H1 (cell line): ENCODE measurements around the gene SWI5. TPM values are rescaled to one million over a fixed set of nuclear protein-coding genes. Genes with fewer than 3 reads are reported as not detected.

Experiments
- CTCF ChIA-PET: fragments of 300-600 bp; sonication (Branson Sonifier 250); formaldehyde crosslinking; loops from one replicate; lab custom pipeline; 2021; ENCODE audit not compliant: partially characterized antibody; lab: Charles Lee
- POLR2A ChIA-PET: fragments of 300-600 bp; sonication (Branson Sonifier 250); formaldehyde crosslinking; loops from one replicate; lab custom pipeline; 2021; ENCODE audit warnings: inconsistent platforms; ENCODE audit not compliant: partially characterized antibody; lab: Charles Lee
- DNase-seq, 2 experiments: peaks; one replicate each; pipeline versions ENCODE4 v3.0.0 to v3.0.0-alpha.2; 2010 to 2022; ENCODE audit warnings: low spot score in 2 of 2, low read depth in 1 of 2, mixed read lengths in 1 of 2
- FAIRE-seq: peaks from 2 replicates; lab custom pipeline; 2011; peaks lifted over from hg19 to GRCh38; lab: Jason Lieb, UNC
- H2AFZ ChIP-seq: 2 replicates; pipeline ENCODE4 v1.8.1; 2012; ENCODE audit warnings: low read length, inconsistent platforms
- H2AK5ac ChIP-seq: 2 replicates; pipeline ENCODE4 v1.6.1; 2013; ENCODE audit warnings: low read depth, low read length
- H2BK120ac ChIP-seq: replicated peaks from 2 replicates; pipeline ENCODE3; 2013; ENCODE audit warnings: low read depth, low read length, inconsistent platforms
- H2BK12ac ChIP-seq: 2 replicates; pipeline ENCODE4 v1.6.1; 2013; ENCODE audit warnings: low read depth, low read length
- H2BK15ac ChIP-seq: 2 replicates; pipeline ENCODE4 v1.6.1; 2013; ENCODE audit warnings: low read length
- H2BK20ac ChIP-seq: 2 replicates; pipeline ENCODE4 v1.6.1; 2013; ENCODE audit warnings: low read length
- H2BK5ac ChIP-seq: 2 replicates; pipeline ENCODE4 v1.6.1; 2013; ENCODE audit warnings: low read depth, low read length
- H3K14ac ChIP-seq: 2 replicates; pipeline ENCODE4 v1.6.1; 2013; ENCODE audit warnings: inconsistent platforms; ENCODE audit not compliant: insufficient read length
- H3K18ac ChIP-seq: 2 replicates; pipeline ENCODE4 v1.6.1; 2013; ENCODE audit warnings: low read length; ENCODE audit errors: extremely low read depth
- H3K23ac ChIP-seq: 2 replicates; pipeline ENCODE4 v1.6.1; 2013; ENCODE audit warnings: inconsistent platforms; ENCODE audit not compliant: insufficient read length
- H3K23me2 ChIP-seq: 2 replicates; pipeline ENCODE4 v1.6.1; 2013; ENCODE audit warnings: low read depth, low read length
- H3K27ac ChIP-seq: 2 replicates; pipeline ENCODE4 v1.6.1; 2011; ENCODE audit warnings: low read depth, low read length, inconsistent platforms
- H3K27me3 ChIP-seq, 4 experiments: replicated peaks in 1 of 4; 1 replicate in 1 of 4; 2 replicates in 3 of 4; pipeline versions ENCODE4 v1.6.1 to v1.8.1; 2011 to 2013; ENCODE audit warnings: low read length in 3 of 4, mild to moderate bottlenecking in 3 of 4, inconsistent platforms in 2 of 4, mixed read lengths in 2 of 4, moderate library complexity in 1 of 4; ENCODE audit not compliant: control insufficient read depth in 3 of 4, insufficient read depth in 3 of 4; ENCODE audit errors: extremely low read depth in 1 of 4
- H3K36me3 ChIP-seq, 4 experiments: 2 replicates each; pipeline versions ENCODE4 v1.6.1 to v1.8.1; 2011 to 2013; ENCODE audit warnings: mild to moderate bottlenecking in 4 of 4, low read length in 3 of 4, moderate library complexity in 2 of 4, control low read depth in 1 of 4, inconsistent platforms in 1 of 4; ENCODE audit not compliant: insufficient read depth in 4 of 4, control insufficient read depth in 2 of 4
- H3K4ac ChIP-seq: replicated peaks from 2 replicates; pipeline ENCODE3; 2013; ENCODE audit warnings: low read length, low read depth, mixed read lengths, inconsistent platforms; ENCODE audit not compliant: insufficient read length
- H3K4me1 ChIP-seq, 4 experiments: replicated peaks in 1 of 4; 1 replicate in 1 of 4; 2 replicates in 3 of 4; pipeline versions ENCODE4 v1.6.1 to v1.8.1; 2011 to 2013; ENCODE audit warnings: low read length in 3 of 4, inconsistent platforms in 2 of 4, mixed read lengths in 1 of 4; ENCODE audit not compliant: insufficient read depth in 4 of 4, control insufficient read depth in 3 of 4
- H3K4me2 ChIP-seq, 2 experiments: 2 replicates each; pipeline versions ENCODE4 v1.6.1 to v1.8.1; 2011 to 2013; ENCODE audit warnings: low read depth in 2 of 2, low read length in 2 of 2, control low read depth in 1 of 2, inconsistent platforms in 1 of 2, mild to moderate bottlenecking in 1 of 2; ENCODE audit not compliant: insufficient read depth in 1 of 2
- H3K4me3 ChIP-seq, 4 experiments: fragments of 200-600, 300-600 bp in 1 of 4; sonication (generic), shearing (Covaris generic), sonication (Bioruptor Twin) in 1 of 4; 2 replicates each; pipeline versions ENCODE4 v1.5.1 to v1.8.1; 2011 to 2016; ENCODE audit warnings: low read length in 4 of 4, low read depth in 3 of 4, control low read depth in 2 of 4, inconsistent platforms in 2 of 4, mild to moderate bottlenecking in 2 of 4, mixed read lengths in 1 of 4, moderate library complexity in 1 of 4; ENCODE audit not compliant: insufficient read depth in 2 of 4; ENCODE audit errors: extremely low read depth in 1 of 4
- H3K56ac ChIP-seq: replicated peaks from 2 replicates; pipeline ENCODE3; 2013; ENCODE audit warnings: low read depth, mild to moderate bottlenecking, mixed read lengths, low read length, inconsistent platforms; ENCODE audit not compliant: insufficient read length
- H3K79me1 ChIP-seq: 2 replicates; pipeline ENCODE4 v1.6.1; 2013; ENCODE audit warnings: low read depth, low read length, control low read depth
- H3K79me2 ChIP-seq, 2 experiments: 2 replicates each; pipeline versions ENCODE4 v1.6.1 to v1.8.1; 2012 to 2013; ENCODE audit warnings: low read length in 2 of 2, mild to moderate bottlenecking in 2 of 2, inconsistent platforms in 1 of 2; ENCODE audit not compliant: insufficient read depth in 2 of 2, control insufficient read depth in 1 of 2
- H3K9ac ChIP-seq, 4 experiments: replicated peaks in 1 of 4; 1 replicate in 1 of 4; 2 replicates in 3 of 4; pipeline versions ENCODE4 v1.6.1 to v1.8.1; 2011 to 2013; ENCODE audit warnings: low read depth in 3 of 4, low read length in 3 of 4, control low read depth in 2 of 4, mild to moderate bottlenecking in 2 of 4, moderate library complexity in 2 of 4, inconsistent platforms in 1 of 4; ENCODE audit errors: extremely low read depth in 1 of 4
- H3K9me3 ChIP-seq, 2 experiments: 2 replicates each; pipeline versions ENCODE4 v1.6.1 to v1.8.1; 2012 to 2013; ENCODE audit warnings: mild to moderate bottlenecking in 2 of 2, moderate library complexity in 2 of 2, control low read depth in 1 of 2, inconsistent platforms in 1 of 2, low read depth in 1 of 2, low read length in 1 of 2, mixed read lengths in 1 of 2; ENCODE audit not compliant: insufficient read depth in 2 of 2
- H4K20me1 ChIP-seq, 2 experiments: replicated peaks in 1 of 2; 2 replicates each; pipeline versions ENCODE3 to v1.8.1; 2011 to 2013; ENCODE audit warnings: inconsistent platforms in 2 of 2, low read length in 2 of 2, mild to moderate bottlenecking in 1 of 2; ENCODE audit not compliant: insufficient read depth in 2 of 2, control insufficient read depth in 1 of 2
- H4K5ac ChIP-seq: 2 replicates; pipeline ENCODE4 v1.6.1; 2013; ENCODE audit warnings: low read length, low read depth, mixed read lengths, inconsistent platforms; ENCODE audit not compliant: insufficient read length
- H4K8ac ChIP-seq: 2 replicates; pipeline ENCODE4 v1.8.0; 2013; ENCODE audit warnings: mild to moderate bottlenecking, moderate library complexity, low read length, inconsistent platforms; ENCODE audit not compliant: insufficient read depth; ENCODE audit errors: extremely low read depth
- H4K91ac ChIP-seq: replicated peaks from 2 replicates; pipeline ENCODE3; 2013; ENCODE audit warnings: low read length, mixed read lengths, inconsistent platforms; ENCODE audit not compliant: insufficient read length
- CEBPB ChIP-seq: IDR thresholded peaks from 2 replicates; pipeline ENCODE4 v1.6.1; 2012; ENCODE audit warnings: low read depth, low read length
- CHD2 ChIP-seq: IDR thresholded peaks from 2 replicates; pipeline ENCODE4 v1.6.1; 2012; ENCODE audit warnings: low read length, improper control_type of control experiment
- CTBP2 ChIP-seq: IDR thresholded peaks from 2 replicates; pipeline ENCODE4 v1.7.0; 2011; ENCODE audit warnings: borderline replicate concordance, mild to moderate bottlenecking, moderate library complexity, mixed read lengths, low read length; ENCODE audit not compliant: insufficient read depth, insufficient read length
- HDAC6 ChIP-seq: IDR thresholded peaks from one replicate; pipeline ENCODE4 v1.7.1; 2012; ENCODE audit warnings: low read depth, mild to moderate bottlenecking, inconsistent platforms, low read length, moderate library complexity
- KDM5A ChIP-seq: fragments of 200-600 bp; IDR thresholded peaks from 2 replicates; pipeline ENCODE4 v1.7.1; 2012; ENCODE audit warnings: mild to moderate bottlenecking, low read length, inconsistent platforms, mixed read lengths
- NANOG ChIP-seq: IDR thresholded peaks from 2 replicates; pipeline ENCODE4 v1.6.1; 2011; ENCODE audit warnings: low read length, low read depth, mild to moderate bottlenecking, inconsistent platforms; ENCODE audit not compliant: insufficient read depth, poor library complexity, severe bottlenecking
- NRF1 ChIP-seq: IDR thresholded peaks from 2 replicates; pipeline ENCODE4 v1.6.1; 2011; ENCODE audit warnings: mild to moderate bottlenecking, low read depth, low read length, improper control_type of control experiment
- POLR2A ChIP-seq, 2 experiments: IDR thresholded peaks; 1 replicate in 1 of 2; 2 replicates in 1 of 2; pipeline ENCODE4 v1.6.1; 2011; ENCODE audit warnings: low read depth in 2 of 2, low read length in 2 of 2, mild to moderate bottlenecking in 2 of 2; ENCODE audit errors: control extremely low read depth in 1 of 2
- SAP30 ChIP-seq: fragments of 300-600 bp; sonication (generic); IDR thresholded peaks from 2 replicates; pipeline ENCODE4 v1.7.1; 2012; ENCODE audit warnings: low read length, moderate library complexity, mild to moderate bottlenecking, inconsistent platforms; ENCODE audit not compliant: insufficient read depth, insufficient replicate concordance
- SUZ12 ChIP-seq: fragments of 200-600 bp; sonication (generic); IDR thresholded peaks from 2 replicates; pipeline ENCODE4 v1.6.1; 2012; ENCODE audit warnings: mild to moderate bottlenecking, inconsistent platforms, low read length, moderate library complexity, mixed read lengths
- WGBS, 2 experiments: shearing (Covaris generic) in 1 of 2; methylation state at CpG; one replicate each; pipeline versions ENCODE4 v1.1.6 to v1.1.7; 2013 to 2015; ENCODE audit warnings: low lambda C conversion rate in 2 of 2, mixed read lengths in 2 of 2, inconsistent platforms in 1 of 2, low coverage in 1 of 2, missing lambda C conversion rate in 1 of 2; ENCODE audit not compliant: insufficient replicate concordance in 2 of 2, insufficient coverage in 1 of 2, insufficient read length in 1 of 2; ENCODE audit errors: extremely low coverage in 1 of 2, missing lambda C conversion rate in 1 of 2; 5-methylcytosine and 5-hydroxymethylcytosine counted together
- polyA plus RNA-seq, 7 experiments: library from polyadenylated mRNA; depleted of rRNA in 3 of 7; stranded (reverse) in 5 of 7; unstranded in 2 of 7; fragments of >200 nt in 5 of 7; fragments of 200-250 nt in 2 of 7; gene quantifications; 1 replicate in 5 of 7; 2 replicates in 1 of 7; 4 replicates in 1 of 7; pipeline versions ENCODE4 v1.2.1 to v1.2.3, GENCODE V29; 2011 to 2013; ENCODE audit warnings: missing spikeins in 2 of 7, mixed read lengths in 2 of 7
- total RNA-seq: library from RNA; stranded (reverse); fragmentation: NEBNext Ultra II Directional; extraction: Animal tissue kit (Norgen Biotek cat#: 25700); gene quantifications from 2 replicates; pipeline ENCODE4 v1.2.1, GENCODE V29; 2021

The SWI5 gene
- total and polyA plus RNA-seq, 2 of the 8 experiments (the other 6 are each of a cell fraction or from before 2014, with no cell fraction given) = 29.0 to 59.5 TPM

GRCh38 chr9:128252317-128253139 lies 23.5 kb upstream of the SWI5 start:
- CTCF ChIA-PET = interaction anchor here (0.7 to 7.9 kb wide), 9 partner anchors 16 to 181 kb away, joined by 3 to 58 read pairs (median 3); no protein-coding TSS in a partner anchor
- TF ChIP-seq POLR2A (IDR thresholded peaks at IDR 0.05; ENCODE audit: control extremely low read depth in 1 of 2, low read depth in 2 of 2, low read length in 2 of 2) (no peak), SAP30 (no peak), CEBPB (no peak), NRF1 (no peak), SUZ12 (no peak), KDM5A (no peak), HDAC6 (no peak), CHD2 (no peak), CTBP2 (no peak), NANOG (no peak)

More at GRCh38 chr9:128252317-128253139, 23.5 kb upstream of the SWI5 start:
- Histone ChIP-seq H2AK5ac (0 out of 2 replicates have a peak overlapping the region, but pooled peaks have one; percentile 53), H3K27me3 (no peaks in the 10 kb centered on the region; a peak in 1 of 7 replicates), H3K9me3 (no peaks in the 10 kb centered on the region), H3K23me2 (peaks cover 11% of the 10 kb centered on the region), H3K79me2 (peaks cover 0 to 7% of the 10 kb centered on the region in 2 experiments; a peak in 1 of 4 replicates), H2AFZ (no peak overlapping the region), H3K56ac (no peak overlapping the region), H2BK12ac (no peak overlapping the region; the same call in 1 of the 2 replicates), H3K36me3 (peaks cover 0 to 9% (median 2%) of the 10 kb centered on the region in 4 experiments; a peak in 4 of 8 replicates), H4K91ac (no peak overlapping the region), H2BK5ac (peak overlapping the region; percentile 66; the same call in 1 of the 2 replicates), H4K8ac (no peak overlapping the region), H3K4me3 (no peak overlapping the region), H4K20me1 (peaks cover 10 to 21% of the 10 kb centered on the region in 2 experiments), H3K4ac (no peak overlapping the region), H2BK120ac (no peak overlapping the region), H2BK20ac (no peak overlapping the region), H3K79me1 (peaks cover 8% of the 10 kb centered on the region), H3K4me2 (peak overlapping the region in 1 of 2 experiments; percentile 56; a peak in 1 of 4 replicates), H3K27ac (no peak overlapping the region), H3K18ac (no peak overlapping the region), H3K14ac (no peak overlapping the region), H3K9ac (no peak overlapping the region; a peak in 1 of 7 replicates), H2BK15ac (no peak overlapping the region; the same call in 1 of the 2 replicates), H3K23ac (no peak overlapping the region), H4K5ac (no peak overlapping the region), H3K4me1 (peaks cover 0 to 7% (median 6%) of the 10 kb centered on the region in 4 experiments; a peak in 5 of 7 replicates)
- FAIRE-seq (no peak), DNase-seq (no peak)
- POLR2A ChIA-PET = interaction anchor here (0.8 to 1.0 kb wide), 3 partner anchors 8 to 26 kb away, joined by 3 read pairs; partner anchors contain the start of genes GOLGA2 and SWI5
- 94% methylated on average over 25 of the region's 25 CpGs; no CpG with 5 or more reads in 1 of the 2 experiments for WGBS, 2 experiments
